Fibroblast of pulmonary artery (primary cell): ENCODE results near the gene FBXO24.

ENCODE experiments used
- DNase-seq: peaks from one replicate; pipeline ENCODE4 v3.0.0-alpha.2; 2010; ENCODE audit warnings: low read depth
- H3K4me3 ChIP-seq: replicated peaks from 2 replicates; pipeline ENCODE4 v1.5.1; 2011; ENCODE audit warnings: low read depth, mild to moderate bottlenecking, control low read depth, low read length, moderate library complexity
- TF ChIP-seq, protein P1 (sequence below): IDR thresholded peaks from 2 replicates; pipeline ENCODE4 v1.5.1; 2011; ENCODE audit warnings: mild to moderate bottlenecking, control low read depth, low read length, inconsistent platforms; ENCODE audit errors: missing control alignments

Gene FBXO24

DNA sequence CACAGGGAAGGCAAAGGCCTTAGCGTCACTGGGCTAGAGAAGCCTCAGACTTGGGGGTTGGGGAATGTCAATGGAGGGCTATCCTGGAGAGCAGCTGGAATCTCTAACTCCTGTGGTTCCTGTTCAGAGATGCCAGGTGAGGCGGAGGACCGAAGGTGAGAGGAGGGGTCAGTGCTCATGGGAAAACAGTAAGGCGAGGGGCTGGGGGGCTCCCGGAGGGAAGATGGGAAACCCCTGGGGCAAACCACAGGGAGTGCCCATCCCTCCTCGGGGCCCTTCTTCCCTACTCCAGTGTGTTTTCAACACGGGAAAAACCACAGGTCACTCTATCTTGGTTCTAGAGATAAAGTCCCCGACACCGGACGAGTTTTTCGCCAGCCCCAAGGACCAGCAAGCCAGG is 3.5 kb upstream of the FBXO24 start:
- TF ChIP-seq, protein P1, sequence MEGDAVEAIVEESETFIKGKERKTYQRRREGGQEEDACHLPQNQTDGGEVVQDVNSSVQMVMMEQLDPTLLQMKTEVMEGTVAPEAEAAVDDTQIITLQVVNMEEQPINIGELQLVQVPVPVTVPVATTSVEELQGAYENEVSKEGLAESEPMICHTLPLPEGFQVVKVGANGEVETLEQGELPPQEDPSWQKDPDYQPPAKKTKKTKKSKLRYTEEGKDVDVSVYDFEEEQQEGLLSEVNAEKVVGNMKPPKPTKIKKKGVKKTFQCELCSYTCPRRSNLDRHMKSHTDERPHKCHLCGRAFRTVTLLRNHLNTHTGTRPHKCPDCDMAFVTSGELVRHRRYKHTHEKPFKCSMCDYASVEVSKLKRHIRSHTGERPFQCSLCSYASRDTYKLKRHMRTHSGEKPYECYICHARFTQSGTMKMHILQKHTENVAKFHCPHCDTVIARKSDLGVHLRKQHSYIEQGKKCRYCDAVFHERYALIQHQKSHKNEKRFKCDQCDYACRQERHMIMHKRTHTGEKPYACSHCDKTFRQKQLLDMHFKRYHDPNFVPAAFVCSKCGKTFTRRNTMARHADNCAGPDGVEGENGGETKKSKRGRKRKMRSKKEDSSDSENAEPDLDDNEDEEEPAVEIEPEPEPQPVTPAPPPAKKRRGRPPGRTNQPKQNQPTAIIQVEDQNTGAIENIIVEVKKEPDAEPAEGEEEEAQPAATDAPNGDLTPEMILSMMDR: no peak
- H3K4me3 ChIP-seq: peak overlapping the region; percentile 80
- DNase-seq: no peak

DNA sequence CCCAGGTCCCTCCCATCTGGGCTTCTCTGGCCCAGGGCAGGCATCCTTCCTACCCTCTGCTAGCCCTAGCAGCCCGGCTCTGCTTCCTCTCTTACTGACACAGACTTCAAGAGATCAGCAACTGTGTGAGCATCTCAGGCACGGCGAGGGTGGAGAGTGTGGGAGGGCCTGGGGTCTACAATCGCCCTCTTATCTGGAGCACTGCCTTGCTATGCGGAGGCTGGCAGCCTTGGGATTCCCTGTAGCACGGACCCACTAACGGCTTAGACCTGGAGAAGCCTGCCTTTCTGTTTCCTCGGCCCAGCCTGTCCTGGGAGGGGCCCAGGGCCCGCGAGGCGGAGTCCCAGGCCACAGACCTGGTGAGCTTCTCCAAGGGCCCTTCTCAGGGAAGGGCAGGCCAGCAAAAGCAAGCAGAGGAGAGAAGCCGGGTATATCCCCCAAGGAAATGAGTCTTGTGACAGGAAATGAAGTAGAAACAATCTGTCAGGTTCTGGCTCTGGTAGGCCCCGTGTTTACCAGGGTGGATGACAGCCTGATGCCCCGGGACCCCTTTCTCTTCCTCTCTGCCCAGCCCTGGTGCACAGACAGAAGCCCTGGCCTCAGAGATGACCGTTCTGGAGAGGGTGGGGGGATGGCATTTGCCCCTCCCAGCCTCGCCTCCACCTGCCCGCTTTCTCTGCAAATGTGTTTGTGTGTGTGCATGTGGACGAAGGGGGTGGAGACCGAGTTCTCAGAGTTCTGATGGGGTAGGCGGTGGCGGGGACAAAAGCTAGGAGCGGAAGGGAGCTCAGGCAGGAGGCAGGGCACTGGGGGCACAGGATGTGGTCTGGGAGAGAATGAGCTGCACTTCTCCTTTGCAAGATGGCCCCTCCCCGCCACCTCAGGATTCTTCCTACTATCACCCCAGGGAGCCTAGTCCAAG is 2.7 kb upstream of the FBXO24 start:
- TF ChIP-seq, protein P1: no peak
- peak; percentile 77 for DNase-seq
- H3K4me3 ChIP-seq: peak overlapping the region; percentile 80

DNA sequence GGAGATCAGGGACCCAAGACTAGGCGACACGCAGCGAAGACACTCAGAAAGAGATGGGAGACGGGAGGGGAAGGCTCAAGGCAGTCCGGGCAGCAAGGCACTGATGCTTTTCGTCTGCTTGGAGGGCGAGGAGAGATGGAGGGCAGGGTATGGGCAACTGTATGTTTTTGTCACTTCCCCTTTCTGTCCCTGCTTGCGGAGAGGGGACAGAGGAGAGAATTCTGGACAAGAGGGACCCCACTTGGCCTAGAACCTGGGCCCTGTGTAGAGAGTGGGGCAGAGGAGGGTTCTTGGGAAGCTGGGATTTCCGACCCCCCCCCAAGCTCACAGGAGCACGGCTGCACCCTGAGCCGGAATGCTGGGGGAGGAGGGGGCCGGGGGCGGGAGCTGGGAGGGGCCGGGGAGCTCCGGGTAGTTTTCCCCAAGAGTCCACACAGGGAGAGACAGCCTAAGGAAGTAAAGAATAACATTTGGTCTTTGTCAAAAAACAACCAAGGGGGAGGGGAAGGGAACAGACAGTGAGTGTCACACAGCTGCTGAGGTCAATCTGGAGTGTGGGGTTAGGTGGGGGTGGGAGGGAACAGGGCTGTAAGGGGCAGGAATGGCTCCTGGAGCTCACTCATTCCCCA is 2.0 kb upstream of the FBXO24 start:
- TF ChIP-seq, protein P1: no peak
- H3K4me3 ChIP-seq: peak overlapping the region; percentile 80
- peak; percentile 67 for DNase-seq

DNA sequence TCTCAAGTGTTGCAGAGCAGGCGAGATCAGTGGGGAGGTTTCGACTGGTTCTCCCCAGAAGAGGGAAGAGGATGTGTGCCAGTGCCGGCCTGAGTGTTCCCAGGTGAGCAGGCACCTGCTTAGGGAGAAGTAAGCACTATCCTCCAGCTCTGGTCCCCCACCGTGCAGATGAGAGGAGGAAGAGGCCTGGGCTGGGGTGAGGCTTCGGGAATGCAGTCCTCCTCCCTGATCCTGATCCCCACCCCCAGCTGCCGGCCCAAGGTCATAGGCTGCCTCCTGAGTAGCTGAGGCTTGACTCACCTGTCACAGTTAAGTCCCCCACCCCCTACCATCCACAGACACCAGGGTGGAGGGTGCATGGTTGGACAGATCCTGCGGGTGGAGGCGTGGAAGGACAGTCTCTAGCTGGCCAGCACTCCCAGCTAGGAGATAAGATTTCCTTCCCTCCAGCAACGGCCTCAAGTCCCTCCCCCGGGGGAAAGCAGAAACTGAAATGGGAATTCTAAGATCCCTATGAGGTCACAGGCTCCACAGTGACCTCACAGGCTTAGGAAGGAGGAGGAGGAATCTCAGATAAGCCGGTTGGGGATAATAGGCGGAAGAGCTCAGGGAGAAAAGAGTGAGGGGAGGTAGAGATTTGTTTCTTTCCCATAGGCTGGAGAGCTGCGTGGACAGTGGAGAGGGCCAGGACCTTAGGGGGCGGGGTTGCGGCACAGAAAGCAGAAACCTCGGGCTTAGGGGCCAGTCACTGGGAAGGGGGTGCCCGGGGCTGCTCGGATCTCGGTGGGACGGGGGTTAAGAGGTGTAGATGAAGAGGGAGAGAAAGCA is 1.2 kb upstream of the FBXO24 start:
- peak overlapping the region; percentile 80 for H3K4me3 ChIP-seq
- peak; percentile 96 for DNase-seq
- TF ChIP-seq, protein P1: no peak

DNA sequence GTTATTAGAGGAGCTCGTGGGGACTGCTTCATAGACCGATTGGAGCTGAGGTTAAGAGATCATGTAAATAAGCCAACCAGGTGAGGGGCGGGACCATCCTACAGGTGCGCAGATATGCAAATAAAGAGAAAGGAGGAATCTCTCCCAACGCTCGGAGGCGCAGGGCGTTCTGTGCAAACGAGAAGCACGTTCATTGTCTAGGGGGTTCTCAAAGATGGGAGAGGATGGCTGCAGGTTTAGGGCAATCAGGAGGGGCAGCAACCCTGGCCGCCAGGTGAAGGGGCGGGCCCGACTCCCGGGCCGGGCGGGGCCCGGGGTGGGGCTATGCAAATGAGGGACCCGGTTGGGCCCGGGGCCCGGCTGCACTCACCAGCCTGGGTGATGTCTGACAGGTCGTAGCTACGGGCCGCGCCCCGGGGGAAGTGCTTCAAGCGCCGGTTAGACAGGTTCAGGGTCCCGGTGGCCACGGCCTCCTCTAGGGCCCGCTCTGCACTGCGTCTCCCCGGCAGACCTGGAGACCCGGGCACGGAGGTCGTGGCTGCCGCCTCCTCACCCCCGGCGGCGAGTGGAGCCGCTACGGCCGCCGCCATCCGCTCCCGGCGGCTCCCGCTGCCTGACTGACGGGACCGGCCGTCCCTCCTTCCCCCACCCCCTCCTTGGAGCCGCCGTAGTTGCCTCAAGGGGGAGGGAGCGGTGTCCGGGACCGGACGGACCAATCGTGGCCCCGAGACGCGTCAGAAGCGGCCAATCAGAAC is 440 bp upstream of the FBXO24 start, which contains the start of gene LRCH4:
LRCH4 (minus strand) TSS at position 619 of the 755 bp plus-strand sequence; CDS start at position 590, 29 bp downstream.
- DNase-seq: no peak
- H3K4me3 ChIP-seq: peak within 1 kb of the TSS; percentile 80
- TF ChIP-seq, protein P1: no peak

DNA sequence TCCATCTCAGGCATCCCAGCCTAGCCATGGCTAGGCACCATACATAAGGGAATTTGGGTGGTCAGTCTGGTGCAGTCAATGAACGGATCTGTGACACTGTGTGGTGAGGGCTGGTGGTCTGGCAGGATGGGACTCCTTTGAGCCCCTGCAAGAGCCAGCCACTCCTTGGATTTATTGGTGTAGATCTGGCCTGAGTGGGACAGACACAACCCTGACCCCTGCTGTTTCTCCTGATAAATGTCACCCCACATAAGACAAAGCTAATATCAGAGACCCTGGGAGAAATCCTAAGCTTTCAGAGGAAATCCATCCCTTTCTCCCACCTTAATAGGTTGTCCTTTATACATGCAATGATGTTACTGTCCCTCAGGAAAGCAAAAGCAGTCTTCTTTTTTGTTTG is 2.3 kb downstream of the FBXO24 start:
- TF ChIP-seq, protein P1: peak; percentile 46
- no peak overlapping the region for H3K4me3 ChIP-seq
- peak; percentile 45 for DNase-seq
